Measurements from ENCODE around the gene C1QTNF9B.
"Not testable (repeated sequence)": the region's sequence is repeated elsewhere in the genome, so short reads cannot be mapped to it uniquely, and the experiment has no call there.

C1QTNF9B gene

GRCh38 chr13:23918208-23918607, 20.9 kb upstream of the C1QTNF9B start:
- H3K36me3 ChIP-seq (ENCODE audit: insufficient read depth, low read length) = no peaks in the 10 kb centered on the region
- H3K4me1 ChIP-seq (ENCODE audit: insufficient read depth, low read length) = no peaks in the 10 kb centered on the region
- H3K9me3 ChIP-seq (ENCODE audit: low read length) = no peaks in the 10 kb centered on the region
- no peak overlapping the region for H3K4me3 ChIP-seq (ENCODE audit: low read depth in 1 of 2, low read length in 2 of 2)
- no peak overlapping the region for H3K9ac ChIP-seq (ENCODE audit: low read length)
- no peak overlapping the region for H3K27ac ChIP-seq (ENCODE audit: low read depth, low read length)
- H3K27me3 ChIP-seq (ENCODE audit: control insufficient read depth in 1 of 2, insufficient read depth in 2 of 2, low read length in 2 of 2) = no peaks in the 10 kb centered on the region

GRCh38 chr13:23915308-23915707, 18.0 kb upstream of the C1QTNF9B start:
- H3K36me3 ChIP-seq (ENCODE audit: insufficient read depth, low read length) = no peaks in the 10 kb centered on the region
- no peak overlapping the region for H3K27ac ChIP-seq (ENCODE audit: low read depth, low read length)
- no peaks in the 10 kb centered on the region for H3K4me1 ChIP-seq (ENCODE audit: insufficient read depth, low read length)
- H3K9me3 ChIP-seq (ENCODE audit: low read length) = no peaks in the 10 kb centered on the region
- no peaks in the 10 kb centered on the region for H3K27me3 ChIP-seq (ENCODE audit: control insufficient read depth in 1 of 2, insufficient read depth in 2 of 2, low read length in 2 of 2)
- H3K4me3 ChIP-seq (ENCODE audit: low read depth in 1 of 2, low read length in 2 of 2) = no peak overlapping the region
- no peak overlapping the region for H3K9ac ChIP-seq (ENCODE audit: low read length)

- H3K27ac ChIP-seq (ENCODE audit: low read depth, low read length) = no peak overlapping the region
- H3K9ac ChIP-seq (ENCODE audit: low read length) = no peak overlapping the region
- no peaks in the 10 kb centered on the region for H3K9me3 ChIP-seq (ENCODE audit: low read length)
- no peaks in the 10 kb centered on the region for H3K27me3 ChIP-seq (ENCODE audit: control insufficient read depth in 1 of 2, insufficient read depth in 2 of 2, low read length in 2 of 2)
- H3K36me3 ChIP-seq (ENCODE audit: insufficient read depth, low read length) = no peaks in the 10 kb centered on the region
- H3K4me1 ChIP-seq (ENCODE audit: insufficient read depth, low read length) = no peaks in the 10 kb centered on the region
- H3K4me3 ChIP-seq (ENCODE audit: low read depth in 1 of 2, low read length in 2 of 2) = no peak overlapping the region
Measured at GRCh38 chr13:23912469-23912868, 15.2 kb upstream of the C1QTNF9B start.

GRCh38 chr13:23909606-23910005, 12.3 kb upstream of the C1QTNF9B start:
- Histone ChIP-seq H3K36me3 (ENCODE audit: insufficient read depth, low read length) (no peaks in the 10 kb centered on the region), H3K4me3 (ENCODE audit: low read depth in 1 of 2, low read length in 2 of 2) (no peak overlapping the region), H3K27ac (ENCODE audit: low read depth, low read length) (no peak overlapping the region), H3K9ac (ENCODE audit: low read length) (no peak overlapping the region), H3K27me3 (ENCODE audit: control insufficient read depth in 1 of 2, insufficient read depth in 2 of 2, low read length in 2 of 2) (no peaks in the 10 kb centered on the region), H3K9me3 (ENCODE audit: low read length) (no peaks in the 10 kb centered on the region), H3K4me1 (ENCODE audit: insufficient read depth, low read length) (no peaks in the 10 kb centered on the region)

GRCh38 chr13:23905766-23906165, 8.5 kb upstream of the C1QTNF9B start:
- H3K4me1 ChIP-seq (ENCODE audit: insufficient read depth, low read length) = no peaks in the 10 kb centered on the region
- H3K27ac ChIP-seq (ENCODE audit: low read depth, low read length) = no peak overlapping the region
- no peak overlapping the region for H3K4me3 ChIP-seq (ENCODE audit: low read depth in 1 of 2, low read length in 2 of 2)
- H3K9me3 ChIP-seq (ENCODE audit: low read length) = no peaks in the 10 kb centered on the region
- H3K9ac ChIP-seq (ENCODE audit: low read length) = no peak overlapping the region
- H3K36me3 ChIP-seq (ENCODE audit: insufficient read depth, low read length) = no peaks in the 10 kb centered on the region
- H3K27me3 ChIP-seq (ENCODE audit: control insufficient read depth in 1 of 2, insufficient read depth in 2 of 2, low read length in 2 of 2) = peaks cover 4 to 13% of the 10 kb centered on the region in 2 donors

- Histone ChIP-seq H3K4me3 (ENCODE audit: low read depth in 1 of 2, low read length in 2 of 2) (no peak overlapping the region), H3K9me3 (ENCODE audit: low read length) (no peaks in the 10 kb centered on the region), H3K9ac (ENCODE audit: low read length) (no peak overlapping the region), H3K27me3 (ENCODE audit: control insufficient read depth in 1 of 2, insufficient read depth in 2 of 2, low read length in 2 of 2) (peaks cover 4 to 13% of the 10 kb centered on the region in 2 donors), H3K36me3 (ENCODE audit: insufficient read depth, low read length) (no peaks in the 10 kb centered on the region), H3K4me1 (ENCODE audit: insufficient read depth, low read length) (no peaks in the 10 kb centered on the region), H3K27ac (ENCODE audit: low read depth, low read length) (no peak overlapping the region)
Measured at GRCh38 chr13:23903906-23904280, 6.6 kb upstream of the C1QTNF9B start.

- peaks cover 4 to 13% of the 10 kb centered on the region in 2 donors for H3K27me3 ChIP-seq (ENCODE audit: control insufficient read depth in 1 of 2, insufficient read depth in 2 of 2, low read length in 2 of 2)
- H3K27ac ChIP-seq (ENCODE audit: low read depth, low read length) = no peak overlapping the region
- no peak overlapping the region for H3K4me3 ChIP-seq (ENCODE audit: low read depth in 1 of 2, low read length in 2 of 2)
- H3K36me3 ChIP-seq (ENCODE audit: insufficient read depth, low read length) = no peaks in the 10 kb centered on the region
- no peak overlapping the region for H3K9ac ChIP-seq (ENCODE audit: low read length)
- no peaks in the 10 kb centered on the region for H3K4me1 ChIP-seq (ENCODE audit: insufficient read depth, low read length)
- H3K9me3 ChIP-seq (ENCODE audit: low read length) = no peaks in the 10 kb centered on the region
Measured at GRCh38 chr13:23902975-23903905, 5.9 kb upstream of the C1QTNF9B start.

- H3K27ac ChIP-seq (ENCODE audit: low read depth, low read length) = no peak overlapping the region
- H3K9me3 ChIP-seq (ENCODE audit: low read length) = no peaks in the 10 kb centered on the region
- no peak overlapping the region for H3K9ac ChIP-seq (ENCODE audit: low read length)
- H3K36me3 ChIP-seq (ENCODE audit: insufficient read depth, low read length) = no peaks in the 10 kb centered on the region
- no peak overlapping the region for H3K4me3 ChIP-seq (ENCODE audit: low read depth in 1 of 2, low read length in 2 of 2)
- peaks cover 4 to 13% of the 10 kb centered on the region in 2 donors for H3K27me3 ChIP-seq (ENCODE audit: control insufficient read depth in 1 of 2, insufficient read depth in 2 of 2, low read length in 2 of 2)
- no peaks in the 10 kb centered on the region for H3K4me1 ChIP-seq (ENCODE audit: insufficient read depth, low read length)
Measured at GRCh38 chr13:23901365-23901764, 4.1 kb upstream of the C1QTNF9B start.

- Histone ChIP-seq H3K4me3 (ENCODE audit: low read depth in 1 of 2, low read length in 2 of 2) (no peak overlapping the region), H3K4me1 (ENCODE audit: insufficient read depth, low read length) (no peaks in the 10 kb centered on the region), H3K36me3 (ENCODE audit: insufficient read depth, low read length) (no peaks in the 10 kb centered on the region), H3K27ac (ENCODE audit: low read depth, low read length) (no peak overlapping the region), H3K9ac (ENCODE audit: low read length) (no peak overlapping the region), H3K9me3 (ENCODE audit: low read length) (no peaks in the 10 kb centered on the region), H3K27me3 (ENCODE audit: control insufficient read depth in 1 of 2, insufficient read depth in 2 of 2, low read length in 2 of 2) (peaks cover 4 to 13% of the 10 kb centered on the region in 2 donors)
Measured at GRCh38 chr13:23899555-23899954, 2.3 kb upstream of the C1QTNF9B start.

- no peak overlapping the region for H3K9ac ChIP-seq (ENCODE audit: low read length)
- no peak overlapping the region for H3K27ac ChIP-seq (ENCODE audit: low read depth, low read length)
- H3K36me3 ChIP-seq (ENCODE audit: insufficient read depth, low read length) = no peaks in the 10 kb centered on the region
- H3K9me3 ChIP-seq (ENCODE audit: low read length) = no peaks in the 10 kb centered on the region
- peaks cover 2 to 4% of the 10 kb centered on the region in 2 donors for H3K27me3 ChIP-seq (ENCODE audit: control insufficient read depth in 1 of 2, insufficient read depth in 2 of 2, low read length in 2 of 2)
- no peak overlapping the region for H3K4me3 ChIP-seq (ENCODE audit: low read depth in 1 of 2, low read length in 2 of 2)
- H3K4me1 ChIP-seq (ENCODE audit: insufficient read depth, low read length) = no peaks in the 10 kb centered on the region
Measured at GRCh38 chr13:23898101-23898500, 799 bp upstream of the C1QTNF9B start.

GRCh38 chr13:23894746-23895145, 2.6 kb downstream of the C1QTNF9B start:
- H3K27ac ChIP-seq (ENCODE audit: low read depth, low read length); H3K9ac ChIP-seq (ENCODE audit: low read length); H3K9me3 ChIP-seq (ENCODE audit: low read length); H3K36me3 ChIP-seq (ENCODE audit: insufficient read depth, low read length); H3K4me3 ChIP-seq (ENCODE audit: low read depth in 1 of 2, low read length in 2 of 2); H3K4me1 ChIP-seq (ENCODE audit: insufficient read depth, low read length); H3K27me3 ChIP-seq (ENCODE audit: control insufficient read depth in 1 of 2, insufficient read depth in 2 of 2, low read length in 2 of 2): not testable (repeated sequence)

GRCh38 chr13:23893791-23894190, 3.5 kb downstream of the C1QTNF9B start:
- not testable (repeated sequence) for H3K4me1 ChIP-seq (ENCODE audit: insufficient read depth, low read length); H3K4me3 ChIP-seq (ENCODE audit: low read depth in 1 of 2, low read length in 2 of 2); H3K27me3 ChIP-seq (ENCODE audit: control insufficient read depth in 1 of 2, insufficient read depth in 2 of 2, low read length in 2 of 2); H3K36me3 ChIP-seq (ENCODE audit: insufficient read depth, low read length); H3K27ac ChIP-seq (ENCODE audit: low read depth, low read length); H3K9me3 ChIP-seq (ENCODE audit: low read length); H3K9ac ChIP-seq (ENCODE audit: low read length)
